ENCODE results near the gene ZDHHC14. TPM values are rescaled to one million over a fixed set of nuclear protein-coding genes. Genes with fewer than 3 reads are reported as not detected.

The ZDHHC14 gene
- polyA plus RNA-seq, 2 of the 4 experiments (the other 2 are of a cell fraction): 2.2 to 2.8 TPM

GRCh38 chr6:157560691-157561413 is 179.9 kb downstream of the ZDHHC14 start (continued):
- TF ChIP-seq MAFK (IDR thresholded peaks at IDR 0.05; ENCODE audit: partially characterized antibody): no peak

GRCh38 chr6:157561414-157561790 is 180.4 kb downstream of the ZDHHC14 start:
- no peak overlapping the region for H3K4me3 ChIP-seq
- H3K27ac ChIP-seq: no peak overlapping the region
- no peak for FAIRE-seq
- POLR2A ChIA-PET: no interaction called here
- DNase-seq (ENCODE audit: low read depth in 1 of 2, low spot score in 1 of 2): no peak
- no peaks in the 10 kb centered on the region for H3K9me3 ChIP-seq
- H3K4me1 ChIP-seq: no peaks in the 10 kb centered on the region
- TF ChIP-seq TP53 (CRISPR knock-in tag; IDR thresholded peaks at IDR 0.05) (no peak), ZFP36 (IDR thresholded peaks at IDR 0.05; ENCODE audit: borderline replicate concordance, partially characterized antibody) (no peak), RNF2 (IDR thresholded peaks at IDR 0.05; ENCODE audit: borderline replicate concordance, low read depth) (no peak), GATA3 (IDR thresholded peaks at IDR 0.05; ENCODE audit: borderline replicate concordance) (no peak), FOSL2 (IDR thresholded peaks at IDR 0.05) (no peak), FOSL2 (CRISPR knock-in tag; IDR thresholded peaks at IDR 0.05) (no peak), TFCP2L1 (CRISPR knock-in tag; IDR thresholded peaks at IDR 0.05) (no peak)
- WGBS (ENCODE audit: missing lambda C conversion rate): 93% methylated on average over 8 of the region's 8 CpGs
- CTCF ChIA-PET: no interaction called here
- ATAC-seq: no peak
- H3K4me2 ChIP-seq: no peak overlapping the region

GRCh38 chr6:157561929-157562810 is 181.2 kb downstream of the ZDHHC14 start:
- no peak for FAIRE-seq
- Histone ChIP-seq H3K9me3 (no peaks in the 10 kb centered on the region), H3K4me3 (no peak overlapping the region), H3K4me2 (no peak overlapping the region), H3K27ac (no peak overlapping the region), H3K4me1 (no peaks in the 10 kb centered on the region)
- TF ChIP-seq EP300 (IDR thresholded peaks at IDR 0.05) (no peak), HMGXB4 (CRISPR knock-in tag; IDR thresholded peaks at IDR 0.05; ENCODE audit: borderline replicate concordance) (no peak), FOSL2 (IDR thresholded peaks at IDR 0.05) (no peak), FOSL2 (CRISPR knock-in tag; IDR thresholded peaks at IDR 0.05) (no peak), CEBPB (IDR thresholded peaks at IDR 0.05) (no peak), ZC3H11A (IDR thresholded peaks at IDR 0.05) (no peak), SREBF2 (IDR thresholded peaks at IDR 0.05) (no peak), REST (IDR thresholded peaks at IDR 0.05) (no peak), RAD21 (conservative IDR thresholded peaks at IDR 0.05 in 1 of 2, IDR thresholded peaks at IDR 0.05 in 1 of 2) (no peak)
- ChIA-PET POLR2A (no interaction called here), CTCF (no interaction called here)
- no peak for ATAC-seq
- no peak for DNase-seq (ENCODE audit: low read depth in 1 of 2, low spot score in 1 of 2)
- WGBS (ENCODE audit: missing lambda C conversion rate): 90% methylated on average over 10 of the region's 15 CpGs

Data from A549 (cell line).